ENCODE data around the gene WDR59. TPM values are rescaled to one million over a fixed set of nuclear protein-coding genes. Genes with fewer than 3 reads are reported as not detected.

Gene WDR59
- total and polyA plus RNA-seq, 2 donors (not counting 1 experiment from before 2014, with no cell fraction given) = 52.6 to 127 TPM

DNA sequence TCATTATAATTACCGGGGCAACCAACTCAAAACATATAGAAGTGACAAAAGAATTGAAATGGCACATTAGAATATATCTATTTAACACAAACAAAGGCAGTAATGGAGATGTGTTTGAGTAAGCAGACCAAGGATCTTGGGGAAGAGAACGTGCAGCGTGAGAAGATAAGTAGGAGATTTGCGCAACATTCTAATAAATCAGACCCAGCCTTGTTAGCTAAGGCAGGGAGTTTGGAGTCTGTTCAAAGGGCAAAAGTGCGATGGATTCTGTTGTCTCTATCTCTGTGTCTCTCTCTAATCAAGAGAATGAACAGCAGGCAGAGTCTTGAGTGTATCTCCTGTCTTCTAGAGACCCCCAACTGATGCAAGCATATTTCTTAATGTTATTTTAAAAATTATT is 155.3 kb downstream of the WDR59 start:
- Mint-ChIP-seq H3K27me3 (peaks cover 22% of the 10 kb centered on the region), H3K4me3 (no peak overlapping the region), H3K9me3 (ENCODE audit: insufficient read depth) (peaks cover 10% of the 10 kb centered on the region)

DNA sequence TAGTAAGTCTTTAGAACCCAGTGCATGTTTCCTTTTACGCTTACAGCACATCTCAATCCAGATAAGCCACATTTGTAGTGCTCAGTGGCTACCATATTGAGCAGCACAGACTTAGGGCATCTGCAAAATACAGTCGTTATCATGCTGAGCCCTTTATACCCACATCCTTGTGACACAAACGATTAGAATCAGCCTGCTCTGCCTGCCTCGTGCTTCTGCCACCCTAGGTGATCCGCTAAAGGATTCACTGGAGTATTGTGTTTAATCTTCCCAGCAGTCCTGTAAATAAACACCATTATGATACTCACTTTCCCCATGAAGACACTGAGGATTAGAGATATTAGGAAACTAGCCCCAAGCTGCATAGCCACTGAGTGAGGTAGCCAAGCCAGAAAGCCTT is 159.0 kb downstream of the WDR59 start:
- Histone ChIP-seq H3K27me3 (replicated peaks in 1 of 4; ENCODE audit: control extremely low read depth in 1 of 4, control insufficient read depth in 3 of 4, insufficient read depth in 4 of 4, low read length in 3 of 4) (peaks cover 0 to 10% (median 0%) of the 10 kb centered on the region in 4 experiments), H3K4me3 (ENCODE audit: control extremely low read depth in 1 of 5, extremely low read depth in 1 of 5, insufficient read depth in 1 of 5, low read depth in 2 of 5, low read length in 4 of 5) (no peak overlapping the region), H3K36me3 (replicated peaks in 1 of 2; ENCODE audit: control extremely low read depth in 1 of 2, control insufficient read depth in 1 of 2, extremely low read depth in 1 of 2, insufficient read depth in 2 of 2, low read length in 1 of 2) (no peaks in the 10 kb centered on the region), H3K9me3 (ENCODE audit: control extremely low read depth in 1 of 3, control insufficient read depth in 2 of 3, insufficient read depth in 1 of 3, low read length in 2 of 3) (peaks cover 0 to 18% (median 10%) of the 10 kb centered on the region in 3 donors), H3K9ac (ENCODE audit: low read length) (no peak overlapping the region), H4K20me1 (ENCODE audit: control insufficient read depth, insufficient read depth, low read length, poor library complexity, severe bottlenecking) (no peaks in the 10 kb centered on the region), H3K4me2 (replicated peaks; ENCODE audit: low read depth, low read length, poor library complexity, severe bottlenecking) (no peak overlapping the region), H3K27ac (ENCODE audit: low read length in 2 of 2) (no peak overlapping the region), H3K79me2 (ENCODE audit: control insufficient read depth, insufficient read depth, low read length) (no peaks in the 10 kb centered on the region), H3K4me1 (ENCODE audit: control insufficient read depth in 2 of 2, insufficient read depth in 2 of 2, low read length in 2 of 2) (no peaks in the 10 kb centered on the region), H2AFZ (ENCODE audit: insufficient read depth, low read depth, low read length, poor library complexity, severe bottlenecking) (no peak overlapping the region)
- no peak overlapping the region for H3K4me3 Mint-ChIP-seq
- H3K4me1 Mint-ChIP-seq = no peaks in the 10 kb centered on the region
- CTCF ChIA-PET = no interaction called here
- TF ChIP-seq EZH2 (IDR thresholded peaks at IDR 0.05; ENCODE audit: borderline replicate concordance, insufficient read depth, low read depth, low read length, poor library complexity, severe bottlenecking) = no peak
- TF ChIP-seq, protein P1, sequence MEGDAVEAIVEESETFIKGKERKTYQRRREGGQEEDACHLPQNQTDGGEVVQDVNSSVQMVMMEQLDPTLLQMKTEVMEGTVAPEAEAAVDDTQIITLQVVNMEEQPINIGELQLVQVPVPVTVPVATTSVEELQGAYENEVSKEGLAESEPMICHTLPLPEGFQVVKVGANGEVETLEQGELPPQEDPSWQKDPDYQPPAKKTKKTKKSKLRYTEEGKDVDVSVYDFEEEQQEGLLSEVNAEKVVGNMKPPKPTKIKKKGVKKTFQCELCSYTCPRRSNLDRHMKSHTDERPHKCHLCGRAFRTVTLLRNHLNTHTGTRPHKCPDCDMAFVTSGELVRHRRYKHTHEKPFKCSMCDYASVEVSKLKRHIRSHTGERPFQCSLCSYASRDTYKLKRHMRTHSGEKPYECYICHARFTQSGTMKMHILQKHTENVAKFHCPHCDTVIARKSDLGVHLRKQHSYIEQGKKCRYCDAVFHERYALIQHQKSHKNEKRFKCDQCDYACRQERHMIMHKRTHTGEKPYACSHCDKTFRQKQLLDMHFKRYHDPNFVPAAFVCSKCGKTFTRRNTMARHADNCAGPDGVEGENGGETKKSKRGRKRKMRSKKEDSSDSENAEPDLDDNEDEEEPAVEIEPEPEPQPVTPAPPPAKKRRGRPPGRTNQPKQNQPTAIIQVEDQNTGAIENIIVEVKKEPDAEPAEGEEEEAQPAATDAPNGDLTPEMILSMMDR (IDR thresholded peaks at IDR 0.05) = no peak
- ATAC-seq (ENCODE audit: low read depth) (no peak), DNase-seq (no peak)
- peaks cover 12% of the 10 kb centered on the region for H3K9me3 Mint-ChIP-seq (ENCODE audit: insufficient read depth)
- H3K27ac Mint-ChIP-seq = no peak overlapping the region
- intact Hi-C loops (cut with micrococcal nuclease) = no loop called here
- WGBS (ENCODE audit: insufficient coverage) = 66% methylated on average over 2 of the region's 5 CpGs
- peaks cover 34% of the 10 kb centered on the region for H3K27me3 Mint-ChIP-seq
- POLR2A ChIA-PET = no interaction called here

More for the DNA sequence above, 155.3 kb downstream of the WDR59 start:
- H3K4me1 ChIP-seq (ENCODE audit: control insufficient read depth in 2 of 2, insufficient read depth in 2 of 2, low read length in 2 of 2) = no peaks in the 10 kb centered on the region
- intact Hi-C loops (cut with micrococcal nuclease) = no loop called here
- H3K4me2 ChIP-seq (replicated peaks; ENCODE audit: low read depth, low read length, poor library complexity, severe bottlenecking) = no peak overlapping the region
- CTCF ChIA-PET = interaction anchor here (1.4 kb wide), 1 partner anchor 16 kb away, joined by 3 read pairs; no protein-coding TSS in a partner anchor
- POLR2A ChIA-PET = no interaction called here
- no peak overlapping the region for H2AFZ ChIP-seq (ENCODE audit: insufficient read depth, low read depth, low read length, poor library complexity, severe bottlenecking)
- H3K4me3 ChIP-seq (ENCODE audit: control extremely low read depth in 1 of 5, extremely low read depth in 1 of 5, insufficient read depth in 1 of 5, low read depth in 2 of 5, low read length in 4 of 5) = no peak overlapping the region
- peaks cover 0 to 17% (median 10%) of the 10 kb centered on the region in 3 donors for H3K9me3 ChIP-seq (ENCODE audit: control extremely low read depth in 1 of 3, control insufficient read depth in 2 of 3, insufficient read depth in 1 of 3, low read length in 2 of 3)
- H3K27me3 ChIP-seq (replicated peaks in 1 of 4; ENCODE audit: control extremely low read depth in 1 of 4, control insufficient read depth in 3 of 4, insufficient read depth in 4 of 4, low read length in 3 of 4) = peaks cover 0 to 2% (median 0%) of the 10 kb centered on the region in 4 experiments
- no peak overlapping the region for H3K27ac Mint-ChIP-seq
- no peak overlapping the region for H3K9ac ChIP-seq (ENCODE audit: low read length)
- no peaks in the 10 kb centered on the region for H4K20me1 ChIP-seq (ENCODE audit: control insufficient read depth, insufficient read depth, low read length, poor library complexity, severe bottlenecking)
- no peaks in the 10 kb centered on the region for H3K36me3 ChIP-seq (replicated peaks in 1 of 2; ENCODE audit: control extremely low read depth in 1 of 2, control insufficient read depth in 1 of 2, extremely low read depth in 1 of 2, insufficient read depth in 2 of 2, low read length in 1 of 2)
- no peak for TF ChIP-seq EZH2 (IDR thresholded peaks at IDR 0.05; ENCODE audit: borderline replicate concordance, insufficient read depth, low read depth, low read length, poor library complexity, severe bottlenecking)
- TF ChIP-seq, protein P1 (IDR thresholded peaks at IDR 0.05) = no peak
- ATAC-seq (ENCODE audit: low read depth) (no peak), DNase-seq (no peak)
- no peaks in the 10 kb centered on the region for H3K4me1 Mint-ChIP-seq
- no CpG with 5 or more reads among the region's 5 CpGs for WGBS (ENCODE audit: insufficient coverage)
- no peak overlapping the region for H3K27ac ChIP-seq (ENCODE audit: low read length in 2 of 2)
- H3K79me2 ChIP-seq (ENCODE audit: control insufficient read depth, insufficient read depth, low read length) = no peaks in the 10 kb centered on the region
